ENCODE results near the gene BCL7B.
"Not testable (repeated sequence)": the region's sequence is repeated elsewhere in the genome, so short reads cannot be mapped to it uniquely, and the experiment has no call there.

BCL7B gene

DNA sequence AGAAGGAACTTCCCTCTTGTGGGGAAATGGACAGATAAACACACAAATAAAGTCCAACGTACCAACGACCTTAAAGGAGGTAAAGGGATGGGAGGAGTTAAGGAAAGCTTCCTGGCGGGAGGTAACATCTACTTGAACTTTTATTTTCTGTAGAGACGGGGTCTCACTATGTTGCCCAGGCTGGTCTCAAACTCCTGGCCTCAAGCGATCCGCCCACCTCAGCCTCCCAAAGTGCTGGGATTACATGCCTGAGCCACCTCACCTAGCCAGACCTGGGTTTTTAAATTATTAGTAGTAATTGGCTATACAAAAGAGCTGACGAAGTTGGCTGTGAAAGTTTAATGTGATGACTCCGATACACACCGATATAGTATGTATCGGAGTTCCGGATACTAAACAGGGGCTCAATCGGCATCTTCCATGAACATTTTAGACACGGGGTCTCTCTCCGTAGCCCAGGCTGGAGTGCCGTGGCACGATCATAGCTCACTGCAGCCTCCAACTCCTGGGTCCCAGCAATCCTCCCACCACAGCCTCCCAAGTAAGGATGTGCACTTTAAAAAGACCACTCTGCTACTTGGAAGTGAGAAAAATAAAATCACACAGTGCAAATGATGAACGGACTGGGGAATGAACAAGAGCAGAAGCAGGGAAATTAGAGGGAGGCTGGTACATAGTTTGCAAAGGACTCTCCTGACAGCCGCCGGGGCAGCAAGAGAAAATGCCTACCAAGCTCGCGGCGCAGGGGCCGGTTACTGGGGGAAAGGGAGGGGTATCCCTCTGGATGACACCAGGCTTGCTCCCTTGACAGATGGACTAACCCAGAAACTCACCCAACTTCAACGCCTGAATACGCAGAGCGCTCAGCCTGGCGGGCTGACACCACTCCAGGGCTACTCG lies 1.0 kb downstream of the BCL7B start:
- peaks cover 13% of the 10 kb centered on the region for H3K36me3 ChIP-seq (ENCODE audit: insufficient read depth, insufficient read length, low read length)
- no peaks in the 10 kb centered on the region for H3K9me3 ChIP-seq (ENCODE audit: insufficient read depth, low read length)
- TF ChIP-seq ZNF274 (IDR thresholded peaks at IDR 0.05; ENCODE audit: low read depth, low read length) (no peak), SUZ12 (IDR thresholded peaks at IDR 0.05; ENCODE audit: extremely low read depth, insufficient read depth, insufficient read length) (no peak), YY1 (IDR thresholded peaks at IDR 0.05; ENCODE audit: insufficient read depth, insufficient read length) (no peak)
- no peaks in the 10 kb centered on the region for H3K27me3 ChIP-seq (ENCODE audit: insufficient read depth, insufficient read length)
- peaks cover 4% of the 10 kb centered on the region for H3K4me1 ChIP-seq (ENCODE audit: insufficient read depth, insufficient read length)
- peak overlapping the region; percentile 44 for H3K4me3 ChIP-seq (ENCODE audit: insufficient read length, low read depth)
- no peak for DNase-seq (ENCODE audit: low read depth, low spot score)
- H3K9ac ChIP-seq (ENCODE audit: insufficient read length, low read depth) = peak overlapping the region; percentile 80

DNA sequence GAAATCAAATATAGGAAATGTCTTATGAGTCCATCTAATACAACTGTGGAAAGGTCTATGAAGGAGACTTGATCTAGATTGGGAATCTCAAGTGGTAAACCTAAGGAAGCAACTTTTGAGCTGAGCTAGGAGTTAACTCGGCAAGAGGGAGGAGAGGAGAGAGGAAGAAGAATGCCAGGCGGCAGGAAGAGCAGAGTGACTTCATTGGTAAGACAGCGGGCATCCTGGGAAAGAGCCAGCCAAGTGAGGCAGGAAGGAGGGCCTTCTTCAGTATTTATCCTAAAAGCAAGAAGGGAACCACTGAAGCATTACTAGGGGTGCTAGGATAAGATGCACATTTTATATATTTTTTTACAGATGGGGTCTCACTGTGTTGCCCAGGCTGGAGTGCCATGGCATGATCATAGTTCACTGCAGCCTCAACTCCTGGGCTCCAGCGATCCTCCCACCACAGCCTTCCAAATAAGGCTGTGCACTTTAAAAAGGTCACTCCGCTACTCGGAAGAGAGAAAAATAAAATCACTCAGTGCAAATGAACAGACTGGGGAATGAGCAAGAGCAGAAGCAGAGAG lies 2.0 kb downstream of the BCL7B start:
- H3K9me3 ChIP-seq (ENCODE audit: insufficient read depth, low read length) = no peaks in the 10 kb centered on the region
- H3K4me3 ChIP-seq (ENCODE audit: insufficient read length, low read depth) = no peak overlapping the region
- H3K36me3 ChIP-seq (ENCODE audit: insufficient read depth, insufficient read length, low read length) = peaks cover 18% of the 10 kb centered on the region
- H3K4me1 ChIP-seq (ENCODE audit: insufficient read depth, insufficient read length) = peaks cover 4% of the 10 kb centered on the region
- H3K27me3 ChIP-seq (ENCODE audit: insufficient read depth, insufficient read length) = no peaks in the 10 kb centered on the region
- TF ChIP-seq SUZ12 (IDR thresholded peaks at IDR 0.05; ENCODE audit: extremely low read depth, insufficient read depth, insufficient read length) (no peak), YY1 (IDR thresholded peaks at IDR 0.05; ENCODE audit: insufficient read depth, insufficient read length) (no peak), ZNF274 (IDR thresholded peaks at IDR 0.05; ENCODE audit: low read depth, low read length) (no peak)
- no peak for DNase-seq (ENCODE audit: low read depth, low spot score)
- peak overlapping the region; percentile 10 for H3K9ac ChIP-seq (ENCODE audit: insufficient read length, low read depth)

DNA sequence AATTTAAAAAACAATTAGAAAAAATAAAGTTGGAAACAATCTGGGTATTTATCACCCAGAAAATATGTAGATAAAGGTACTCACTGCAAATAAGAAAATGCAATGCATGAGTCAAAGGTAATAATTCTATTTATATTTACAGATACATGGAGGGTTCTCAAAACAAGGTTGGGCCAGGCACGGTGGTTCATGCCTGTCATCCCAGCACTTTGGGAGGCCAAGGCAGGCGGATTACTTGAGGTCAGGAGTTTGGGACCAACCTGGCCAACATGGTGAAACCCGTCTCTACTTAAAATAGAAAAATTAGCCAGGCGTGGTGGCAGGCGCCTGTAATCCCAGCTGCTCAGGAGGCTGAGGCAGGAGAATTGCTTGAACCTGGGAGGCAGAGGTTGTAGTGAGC lies 7.4 kb downstream of the BCL7B start:
- peaks cover 30% of the 10 kb centered on the region for H3K36me3 ChIP-seq (ENCODE audit: insufficient read depth, insufficient read length, low read length)
- H3K4me1 ChIP-seq (ENCODE audit: insufficient read depth, insufficient read length); H3K9ac ChIP-seq (ENCODE audit: insufficient read length, low read depth); H3K27me3 ChIP-seq (ENCODE audit: insufficient read depth, insufficient read length); DNase-seq (ENCODE audit: low read depth, low spot score); H3K4me3 ChIP-seq (ENCODE audit: insufficient read length, low read depth); H3K9me3 ChIP-seq (ENCODE audit: insufficient read depth, low read length): not testable (repeated sequence)

DNA sequence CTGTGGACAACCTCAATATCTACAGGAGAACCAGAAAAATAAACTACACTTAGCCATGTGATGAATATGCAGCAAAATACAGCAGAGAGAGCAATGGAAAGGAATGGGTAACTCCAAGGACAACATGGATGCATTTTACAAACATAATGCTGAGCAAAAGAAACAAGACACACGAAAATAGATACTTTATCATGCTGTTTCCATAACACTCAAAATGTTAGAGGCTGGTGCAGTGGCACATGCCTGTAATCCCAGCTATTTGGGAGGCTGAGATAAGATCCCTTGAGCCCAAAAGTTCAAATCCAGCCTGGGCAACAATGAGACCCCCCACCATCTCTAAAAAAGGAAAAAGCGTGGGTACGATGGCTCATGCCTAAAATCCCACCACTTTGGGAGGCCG lies 8.3 kb downstream of the BCL7B start:
- DNase-seq (ENCODE audit: low read depth, low spot score) = no peak
- Histone ChIP-seq H3K4me1 (ENCODE audit: insufficient read depth, insufficient read length) (no peaks in the 10 kb centered on the region), H3K27me3 (ENCODE audit: insufficient read depth, insufficient read length) (no peaks in the 10 kb centered on the region), H3K9ac (ENCODE audit: insufficient read length, low read depth) (no peak overlapping the region), H3K4me3 (ENCODE audit: insufficient read length, low read depth) (no peak overlapping the region), H3K36me3 (ENCODE audit: insufficient read depth, insufficient read length, low read length) (peaks cover 29% of the 10 kb centered on the region), H3K9me3 (ENCODE audit: insufficient read depth, low read length) (no peaks in the 10 kb centered on the region)
- no peak for TF ChIP-seq YY1 (IDR thresholded peaks at IDR 0.05; ENCODE audit: insufficient read depth, insufficient read length)
- no peak for TF ChIP-seq SUZ12 (IDR thresholded peaks at IDR 0.05; ENCODE audit: extremely low read depth, insufficient read depth, insufficient read length)
- TF ChIP-seq ZNF274 (IDR thresholded peaks at IDR 0.05; ENCODE audit: low read depth, low read length) = no peak

DNA sequence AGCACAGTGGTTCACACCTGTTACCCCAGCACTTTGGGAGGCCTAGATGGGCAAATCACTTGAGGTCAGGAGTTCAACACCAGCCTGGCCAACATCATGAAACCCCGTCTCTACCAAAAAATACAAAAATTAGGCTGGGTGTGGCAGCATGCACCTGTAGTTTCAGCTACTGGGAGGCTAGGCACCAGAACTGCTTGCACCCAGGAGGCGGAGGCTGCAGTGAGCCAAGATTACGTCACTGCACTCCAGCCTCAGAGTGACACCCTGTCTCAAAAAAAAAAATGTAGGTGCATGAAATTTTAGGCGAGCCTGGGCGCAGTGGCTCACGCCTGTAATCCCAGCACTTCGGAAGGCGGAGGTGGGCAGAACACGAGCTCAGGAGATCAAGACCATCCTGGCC lies 9.6 kb downstream of the BCL7B start:
- H3K4me1 ChIP-seq (ENCODE audit: insufficient read depth, insufficient read length) = no peaks in the 10 kb centered on the region

GRCh38 chr7:73544678-73545077 lies 12.8 kb downstream of the BCL7B start:
- no peak for TF ChIP-seq SUZ12 (IDR thresholded peaks at IDR 0.05; ENCODE audit: extremely low read depth, insufficient read depth, insufficient read length)
- no peak for TF ChIP-seq ZNF274 (IDR thresholded peaks at IDR 0.05; ENCODE audit: low read depth, low read length)
- no peak for TF ChIP-seq YY1 (IDR thresholded peaks at IDR 0.05; ENCODE audit: insufficient read depth, insufficient read length)
- H3K4me3 ChIP-seq (ENCODE audit: insufficient read length, low read depth) = no peak overlapping the region
- H3K9me3 ChIP-seq (ENCODE audit: insufficient read depth, low read length) = no peaks in the 10 kb centered on the region
- H3K4me1 ChIP-seq (ENCODE audit: insufficient read depth, insufficient read length) = peaks cover 3% of the 10 kb centered on the region
- no peak for DNase-seq (ENCODE audit: low read depth, low spot score)
- no peaks in the 10 kb centered on the region for H3K27me3 ChIP-seq (ENCODE audit: insufficient read depth, insufficient read length)
- H3K36me3 ChIP-seq (ENCODE audit: insufficient read depth, insufficient read length, low read length) = peaks cover 40% of the 10 kb centered on the region
- H3K9ac ChIP-seq (ENCODE audit: insufficient read length, low read depth) = no peak overlapping the region

More for the DNA sequence above, 9.6 kb downstream of the BCL7B start:
- TF ChIP-seq SUZ12 (IDR thresholded peaks at IDR 0.05; ENCODE audit: extremely low read depth, insufficient read depth, insufficient read length) (no peak), YY1 (IDR thresholded peaks at IDR 0.05; ENCODE audit: insufficient read depth, insufficient read length) (no peak), ZNF274 (IDR thresholded peaks at IDR 0.05; ENCODE audit: low read depth, low read length) (no peak)
- Histone ChIP-seq H3K4me3 (ENCODE audit: insufficient read length, low read depth) (no peak overlapping the region), H3K9me3 (ENCODE audit: insufficient read depth, low read length) (no peaks in the 10 kb centered on the region), H3K36me3 (ENCODE audit: insufficient read depth, insufficient read length, low read length) (peaks cover 29% of the 10 kb centered on the region), H3K27me3 (ENCODE audit: insufficient read depth, insufficient read length) (no peaks in the 10 kb centered on the region), H3K9ac (ENCODE audit: insufficient read length, low read depth) (no peak overlapping the region)
- DNase-seq (ENCODE audit: low read depth, low spot score) = no peak

- no peak for DNase-seq (ENCODE audit: low read depth, low spot score)
- H3K27me3 ChIP-seq (ENCODE audit: insufficient read depth, insufficient read length) = no peaks in the 10 kb centered on the region
- no peaks in the 10 kb centered on the region for H3K9me3 ChIP-seq (ENCODE audit: insufficient read depth, low read length)
- no peak overlapping the region for H3K4me3 ChIP-seq (ENCODE audit: insufficient read length, low read depth)
- no peak overlapping the region for H3K9ac ChIP-seq (ENCODE audit: insufficient read length, low read depth)
- TF ChIP-seq ZNF274 (IDR thresholded peaks at IDR 0.05; ENCODE audit: low read depth, low read length) (no peak), YY1 (IDR thresholded peaks at IDR 0.05; ENCODE audit: insufficient read depth, insufficient read length) (no peak), SUZ12 (IDR thresholded peaks at IDR 0.05; ENCODE audit: extremely low read depth, insufficient read depth, insufficient read length) (no peak)
- peaks cover 51% of the 10 kb centered on the region for H3K36me3 ChIP-seq (ENCODE audit: insufficient read depth, insufficient read length, low read length)
- H3K4me1 ChIP-seq (ENCODE audit: insufficient read depth, insufficient read length) = peaks cover 6% of the 10 kb centered on the region
Measured at GRCh38 chr7:73541722-73542121, 15.8 kb downstream of the BCL7B start.
